ENCODE measurements around the gene PTGDS. TPM values are rescaled to one million over a fixed set of nuclear protein-coding genes. Genes with fewer than 3 reads are reported as not detected.

PTGDS gene
- total RNA-seq, 1 experiment from 2014 or later, result not detected

- no peak for DNase-seq
- Mint-ChIP-seq H3K27ac (ENCODE audit: unreplicated experiment) (peak overlapping the region; percentile 94), H3K4me3 (ENCODE audit: unreplicated experiment) (peak overlapping the region; percentile 76), H3K27me3 (ENCODE audit: insufficient read depth, unreplicated experiment) (no peaks in the 10 kb centered on the region), H3K9me3 (ENCODE audit: unreplicated experiment) (no peaks in the 10 kb centered on the region), H3K36me3 (ENCODE audit: insufficient read depth, unreplicated experiment) (peaks cover 12% of the 10 kb centered on the region), H3K4me1 (ENCODE audit: low read depth, unreplicated experiment) (no peaks in the 10 kb centered on the region)
- peak overlapping the region; percentile 60 for H3K4me3 ChIP-seq (ENCODE audit: low read depth, low read length)
- H3K36me3 ChIP-seq (ENCODE audit: control insufficient read depth, insufficient read depth, low read length), result no peaks in the 10 kb centered on the region; the same call in 1 of the 2 replicates
- ChIA-PET POLR2A (no interaction called here), CTCF (interaction anchor here (0.6 to 1.2 kb wide), 2 partner anchors 23 to 78 kb away, joined by 3 to 5 read pairs; no protein-coding TSS in a partner anchor)
- no TSS peak for BruUV-seq (replicated peaks)
- intact Hi-C loops (cut with micrococcal nuclease; ENCODE audit: unreplicated experiment), result no loop called here
- H3K27me3 ChIP-seq (replicated peaks; ENCODE audit: control insufficient read depth, insufficient read depth, low read length), result no peaks in the 10 kb centered on the region
- TF ChIP-seq CTCF (IDR thresholded peaks at IDR 0.05; ENCODE audit: insufficient read depth in 1 of 2, low read depth in 1 of 2, low read length in 1 of 2, severe bottlenecking in 1 of 2, unreplicated experiment in 1 of 2), result no peak
- H3K9me3 ChIP-seq, result no peaks in the 10 kb centered on the region
- peaks cover 34% of the 10 kb centered on the region for H3K4me1 ChIP-seq
Measured at GRCh38 chr9:136950656-136951276, 26.5 kb upstream of the PTGDS start.

- no TSS peak for BruUV-seq (replicated peaks)
- intact Hi-C loops (cut with micrococcal nuclease; ENCODE audit: unreplicated experiment), result no loop called here
- H3K27ac Mint-ChIP-seq (ENCODE audit: unreplicated experiment), result no peak within 1 kb of the TSS
Measured at GRCh38 chr9:136951541-136952320, 25.6 kb upstream of the PTGDS start, which contains the start of gene LCN12. Gene LCN12 (plus strand): TSS chr9:136952273. CDS start chr9:136952328, 55 bp downstream.

More at GRCh38 chr9:136951541-136952320, 25.6 kb upstream of the PTGDS start, which contains the start of gene LCN12:
- peaks cover 7% of the 10 kb centered on the region for H3K9me3 Mint-ChIP-seq (ENCODE audit: unreplicated experiment)
- no peaks in the 10 kb centered on the region for H3K27me3 ChIP-seq (replicated peaks; ENCODE audit: control insufficient read depth, insufficient read depth, low read length)
- no peaks in the 10 kb centered on the region for H3K4me1 Mint-ChIP-seq (ENCODE audit: low read depth, unreplicated experiment)
- H3K9me3 ChIP-seq, result no peaks in the 10 kb centered on the region
- no peaks in the 10 kb centered on the region for H3K27me3 Mint-ChIP-seq (ENCODE audit: insufficient read depth, unreplicated experiment)
- TF ChIP-seq CTCF (IDR thresholded peaks at IDR 0.05; ENCODE audit: insufficient read depth in 1 of 2, low read depth in 1 of 2, low read length in 1 of 2, severe bottlenecking in 1 of 2, unreplicated experiment in 1 of 2), result no peak
- H3K4me3 ChIP-seq (ENCODE audit: low read depth, low read length), result no peak within 1 kb of the TSS
- peaks cover 12% of the 10 kb centered on the region for H3K36me3 Mint-ChIP-seq (ENCODE audit: insufficient read depth, unreplicated experiment)
- H3K4me1 ChIP-seq, result peaks cover 27% of the 10 kb centered on the region
- DNase-seq, result no peak
- ChIA-PET CTCF (interaction anchor here (0.6 to 1.2 kb wide), 2 partner anchors 22 to 77 kb away, joined by 3 to 5 read pairs; no protein-coding TSS in a partner anchor), POLR2A (no interaction called here)
- H3K4me3 Mint-ChIP-seq (ENCODE audit: unreplicated experiment), result no peak within 1 kb of the TSS
- H3K36me3 ChIP-seq (ENCODE audit: control insufficient read depth, insufficient read depth, low read length), result no peaks in the 10 kb centered on the region; the same call in 1 of the 2 replicates

Data from Caco-2 (cell line).